CD4-positive, alpha-beta memory T cell (primary cell): ENCODE data around the gene ORC2. TPM values are rescaled to one million over a fixed set of nuclear protein-coding genes. Genes with fewer than 3 reads are reported as not detected.

ENCODE experiments used
- CTCF ChIA-PET: fragments of 350-600 bp; sonication (Branson Sonifier 250); formaldehyde crosslinking; loops from one replicate; lab custom pipeline; 2021; ENCODE audit warnings: inconsistent platforms; ENCODE audit not compliant: partially characterized antibody; lab: Charles Lee
- POLR2A ChIA-PET: fragments of 350-600 bp; sonication (Branson Sonifier 250); formaldehyde crosslinking; loops from one replicate; lab custom pipeline; 2021; ENCODE audit not compliant: partially characterized antibody; lab: Charles Lee
- DNase-seq, 5 donors: peaks; one replicate each; pipeline versions ENCODE4 v3.0.0 to v3.0.0-alpha.2; 2020 to 2022; ENCODE audit warnings: mixed read lengths in 1 of 5
- H3K27ac ChIP-seq: one replicate; pipeline ENCODE4 v1.7.0; 2013; ENCODE audit warnings: low read depth, low read length
- H3K27me3 ChIP-seq: 2 replicates; pipeline ENCODE4 v1.7.0; 2013; ENCODE audit warnings: mild to moderate bottlenecking, low read length, moderate library complexity; ENCODE audit not compliant: insufficient read depth
- H3K36me3 ChIP-seq: 2 replicates; pipeline ENCODE4 v1.7.0; 2013; ENCODE audit warnings: mild to moderate bottlenecking, low read length, moderate library complexity; ENCODE audit not compliant: insufficient read depth
- H3K4me1 ChIP-seq: 2 replicates; pipeline ENCODE4 v1.7.0; 2013; ENCODE audit warnings: mild to moderate bottlenecking, low read length, moderate library complexity; ENCODE audit not compliant: insufficient read depth
- H3K4me3 ChIP-seq, 2 donors: one replicate each; pipeline ENCODE4 v1.7.0; 2013; ENCODE audit warnings: low read length in 2 of 2, mild to moderate bottlenecking in 1 of 2
- H3K9me3 ChIP-seq, 2 donors: one replicate each; pipeline ENCODE4 v1.7.0; 2013; ENCODE audit warnings: low read length in 2 of 2, control low read depth in 1 of 2; ENCODE audit not compliant: control insufficient read depth in 1 of 2
- H3K27ac Mint-ChIP-seq, 7 donors: one replicate each; pipeline ENCODE4 v1.8.0; 2020 to 2021; ENCODE audit warnings: mixed read lengths in 7 of 7, mild to moderate bottlenecking in 6 of 7, inconsistent platforms in 3 of 7, moderate library complexity in 3 of 7
- H3K27me3 Mint-ChIP-seq, 2 donors: one replicate each; pipeline ENCODE4 v1.8.0; 2020 to 2021; ENCODE audit warnings: mixed read lengths in 2 of 2
- H3K36me3 Mint-ChIP-seq, 2 donors: one replicate each; pipeline ENCODE4 v1.8.0; 2020 to 2021; ENCODE audit warnings: mixed read lengths in 2 of 2, inconsistent platforms in 1 of 2, mild to moderate bottlenecking in 1 of 2
- H3K4me1 Mint-ChIP-seq, 4 donors: one replicate each; pipeline ENCODE4 v1.8.0; 2020 to 2021; ENCODE audit warnings: mixed read lengths in 4 of 4, mild to moderate bottlenecking in 1 of 4
- H3K4me3 Mint-ChIP-seq, 8 donors: one replicate each; pipeline ENCODE4 v1.8.0; 2020 to 2021; ENCODE audit warnings: mixed read lengths in 8 of 8, mild to moderate bottlenecking in 7 of 8, moderate library complexity in 6 of 8, inconsistent platforms in 3 of 8
- H3K9me3 Mint-ChIP-seq, 8 donors: one replicate each; pipeline ENCODE4 v1.8.0; 2020 to 2021; ENCODE audit warnings: mixed read lengths in 8 of 8, mild to moderate bottlenecking in 5 of 8, inconsistent platforms in 3 of 8, moderate library complexity in 1 of 8
- intact Hi-C: fragments of 100-400 bp; cut with micrococcal nuclease; formaldehyde crosslinking; loops from one replicate; pipeline ENCODE4 v1.15.1; 2023
- polyA plus RNA-seq, 2 donors: library from polyadenylated mRNA; unstranded; fragments of 300-500 nt; fragmentation: Illumina TruSeq; gene quantifications; one replicate each; pipeline ENCODE4 v1.2.3, GENCODE V29; 2021
- total RNA-seq, 2 experiments: library from RNA; stranded (reverse); gene quantifications; one replicate each; pipeline ENCODE4 v1.2.3, GENCODE V29; 2021

ORC2 gene
- total and polyA plus RNA-seq, 4 experiments from 2014 or later, result 9.1 to 76.4 (median 42.9) TPM

GRCh38 chr2:200864176-200865034 is 99.1 kb downstream of the ORC2 start, which contains the start of gene CLK1:
CLK1 (minus strand) TSS chr2:200864658; CDS start chr2:200861862, 2,796 bp downstream.
- H3K4me3 Mint-ChIP-seq, result peak within 1 kb of the TSS; percentile 91 to 99 (median 96)
- H3K36me3 Mint-ChIP-seq, result peaks cover 35 to 48% of the 10 kb centered on the region in 2 donors
- peaks cover 28 to 59% (median 41%) of the 10 kb centered on the region in 4 donors for H3K4me1 Mint-ChIP-seq

GRCh38 chr2:200863782-200864175 is 99.7 kb downstream of the ORC2 start:
- ChIA-PET POLR2A (interaction anchor here (0.5 to 8.0 kb wide), 60 partner anchors 10 to 1779 kb away, joined by 3 to 285 read pairs (median 6); partner anchors contain the start of genes ALS2, BZW1, CASP10 and CASP8), CTCF (interaction anchor here (1.0 to 2.1 kb wide), 10 partner anchors 9 to 368 kb away, joined by 3 to 12 read pairs (median 5); partner anchors contain the start of genes BZW1, NIF3L1 and PPIL3)
- H3K27ac ChIP-seq, result peak overlapping the region; percentile 100
- intact Hi-C loops, result loop anchor here (1.0 to 5.0 kb wide), 8 partner anchors 26 to 1774 kb away; partner anchors contain the start of genes BZW1, CFLAR, HYCC2 and NIF3L1
- peak overlapping the region; percentile 91 to 99 (median 96) for H3K4me3 Mint-ChIP-seq
- peak overlapping the region; percentile 83 to 100 for H3K4me3 ChIP-seq
- peaks cover 41 to 52% of the 10 kb centered on the region in 2 donors for H3K36me3 Mint-ChIP-seq
- H3K9me3 Mint-ChIP-seq, result peaks cover 0 to 4% (median 0%) of the 10 kb centered on the region in 8 donors
- H3K27ac Mint-ChIP-seq, result peak overlapping the region; percentile 89 to 100 (median 100)
- no peaks in the 10 kb centered on the region for H3K27me3 Mint-ChIP-seq
- peaks cover 48% of the 10 kb centered on the region for H3K4me1 ChIP-seq
- no peaks in the 10 kb centered on the region for H3K9me3 ChIP-seq
- peak in 1 of 5 donors; percentile 57 for DNase-seq
- no peaks in the 10 kb centered on the region for H3K27me3 ChIP-seq
- H3K4me1 Mint-ChIP-seq, result peaks cover 28 to 59% (median 39%) of the 10 kb centered on the region in 4 donors
- H3K36me3 ChIP-seq, result peaks cover 18% of the 10 kb centered on the region

More at GRCh38 chr2:200864176-200865034, 99.1 kb downstream of the ORC2 start, which contains the start of gene CLK1:
- peak within 1 kb of the TSS; percentile 89 to 100 (median 100) for H3K27ac Mint-ChIP-seq
- Histone ChIP-seq H3K4me1 (peaks cover 47% of the 10 kb centered on the region), H3K9me3 (no peaks in the 10 kb centered on the region), H3K36me3 (peaks cover 12% of the 10 kb centered on the region), H3K27me3 (no peaks in the 10 kb centered on the region), H3K27ac (peak within 1 kb of the TSS; percentile 100), H3K4me3 (peak within 1 kb of the TSS; percentile 83 to 100)
- ChIA-PET CTCF (interaction anchor here (1.0 to 2.1 kb wide), 10 partner anchors 9 to 368 kb away, joined by 3 to 12 read pairs (median 5); partner anchors contain the start of genes BZW1, NIF3L1 and PPIL3), POLR2A (interaction anchor here (0.6 to 8.0 kb wide), 61 partner anchors 9 to 1779 kb away, joined by 3 to 285 read pairs (median 6); partner anchors contain the start of genes ALS2, BZW1, CASP10 and CASP8)
- no peaks in the 10 kb centered on the region for H3K27me3 Mint-ChIP-seq
- intact Hi-C loops, result loop anchor here (1.0 to 5.0 kb wide), 8 partner anchors 25 to 1773 kb away; partner anchors contain the start of genes BZW1, CFLAR, HYCC2 and NIF3L1
- DNase-seq, result peak; percentile 93 to 97 (median 94)
- peaks cover 0 to 4% (median 0%) of the 10 kb centered on the region in 8 donors for H3K9me3 Mint-ChIP-seq

GRCh38 chr2:200862532-200863000 is 100.9 kb downstream of the ORC2 start:
- H3K36me3 Mint-ChIP-seq, result peaks cover 53 to 65% of the 10 kb centered on the region in 2 donors

GRCh38 chr2:200861617-200862155 is 101.8 kb downstream of the ORC2 start:
- no peaks in the 10 kb centered on the region for H3K9me3 ChIP-seq
- H3K27ac Mint-ChIP-seq, result peak overlapping the region; percentile 89 to 100 (median 100)
- H3K36me3 Mint-ChIP-seq, result peaks cover 62 to 73% of the 10 kb centered on the region in 2 donors
- H3K27me3 ChIP-seq, result no peaks in the 10 kb centered on the region
- peak in 1 of 5 donors; percentile 13 for DNase-seq
- peak overlapping the region; percentile 6 to 83 for H3K4me3 ChIP-seq
- H3K4me1 Mint-ChIP-seq, result peaks cover 35 to 70% (median 52%) of the 10 kb centered on the region in 4 donors
- peaks cover 39% of the 10 kb centered on the region for H3K36me3 ChIP-seq
- intact Hi-C loops, result loop anchor here (5.0 kb wide), 1 partner anchor 1776 kb away; no protein-coding TSS in a partner anchor
- peaks cover 0 to 4% (median 0%) of the 10 kb centered on the region in 8 donors for H3K9me3 Mint-ChIP-seq
- peak overlapping the region; percentile 100 for H3K27ac ChIP-seq
- no peaks in the 10 kb centered on the region for H3K27me3 Mint-ChIP-seq
- ChIA-PET POLR2A (interaction anchor here (0.7 to 1.8 kb wide), 4 partner anchors 9 to 46 kb away, joined by 3 to 18 read pairs (median 6); partner anchors contain the start of genes NIF3L1 and PPIL3), CTCF (interaction anchor here (0.7 to 1.5 kb wide), 2 partner anchors 13 to 46 kb away, joined by 3 read pairs; no protein-coding TSS in a partner anchor)
- H3K4me3 Mint-ChIP-seq, result peak overlapping the region; percentile 91 to 99 (median 96)
- H3K4me1 ChIP-seq, result peaks cover 60% of the 10 kb centered on the region

More at GRCh38 chr2:200862532-200863000, 100.9 kb downstream of the ORC2 start:
- Histone ChIP-seq H3K4me3 (peak overlapping the region; percentile 83 to 100), H3K9me3 (no peaks in the 10 kb centered on the region), H3K36me3 (peaks cover 30% of the 10 kb centered on the region), H3K27ac (peak overlapping the region; percentile 100), H3K4me1 (peaks cover 54% of the 10 kb centered on the region), H3K27me3 (no peaks in the 10 kb centered on the region)
- Mint-ChIP-seq H3K9me3 (peaks cover 0 to 4% (median 0%) of the 10 kb centered on the region in 8 donors), H3K4me3 (peak overlapping the region; percentile 91 to 99 (median 96)), H3K27me3 (no peaks in the 10 kb centered on the region), H3K4me1 (peaks cover 33 to 67% (median 46%) of the 10 kb centered on the region in 4 donors), H3K27ac (peak overlapping the region; percentile 89 to 100 (median 100))
- peak; percentile 65 to 91 (median 77) for DNase-seq
- ChIA-PET CTCF (no interaction called here), POLR2A (interaction anchor here (1.3 to 8.0 kb wide), 10 partner anchors 11 to 589 kb away, joined by 3 to 285 read pairs (median 12); partner anchors contain the start of genes BZW1, NIF3L1, PPIL3 and STRADB)
- intact Hi-C loops, result loop anchor here (5.0 kb wide), 1 partner anchor 1775 kb away; no protein-coding TSS in a partner anchor

- ChIA-PET POLR2A (interaction anchor here (0.8 to 2.8 kb wide), 8 partner anchors 8 to 209 kb away, joined by 3 to 21 read pairs (median 6); partner anchors contain the start of genes BZW1, NIF3L1 and PPIL3), CTCF (interaction anchor here (1.5 kb wide), 2 partner anchors 11 to 12 kb away, joined by 3 to 5 read pairs; no protein-coding TSS in a partner anchor)
- Histone ChIP-seq H3K27me3 (no peaks in the 10 kb centered on the region), H3K9me3 (no peaks in the 10 kb centered on the region), H3K27ac (peak overlapping the region; percentile 100), H3K4me3 (peak overlapping the region in 1 of 2 donors; percentile 41), H3K36me3 (peaks cover 46% of the 10 kb centered on the region), H3K4me1 (peaks cover 60% of the 10 kb centered on the region)
- Mint-ChIP-seq H3K9me3 (peaks cover 0 to 4% (median 0%) of the 10 kb centered on the region in 8 donors), H3K27me3 (no peaks in the 10 kb centered on the region), H3K4me1 (peaks cover 40 to 74% (median 54%) of the 10 kb centered on the region in 4 donors), H3K36me3 (peaks cover 68 to 82% of the 10 kb centered on the region in 2 donors), H3K27ac (peak overlapping the region; percentile 77 to 92 (median 89)), H3K4me3 (peak overlapping the region; percentile 82 to 99 (median 95))
- intact Hi-C loops, result loop anchor here (5.0 kb wide), 1 partner anchor 1777 kb away; no protein-coding TSS in a partner anchor
- DNase-seq, result peak in 1 of 5 donors; percentile 15
These were observed 103.2 kb downstream of the ORC2 start for GRCh38 chr2:200860092-200860795.
